ENCODE measurements around the gene OBSCN.

OBSCN gene

GRCh38 chr1:228283476-228284147 lies 75.8 kb downstream of the OBSCN start:
- no peak overlapping the region for H3K27ac ChIP-seq

GRCh38 chr1:228284148-228284495 lies 76.3 kb downstream of the OBSCN start:
- TF ChIP-seq ZFX (IDR thresholded peaks at IDR 0.05; ENCODE audit: borderline replicate concordance): no peak
- no peak for TF ChIP-seq CTCF (IDR thresholded peaks at IDR 0.05)
- no peak overlapping the region for H3K27ac ChIP-seq

More at GRCh38 chr1:228283476-228284147, 75.8 kb downstream of the OBSCN start:
- TF ChIP-seq ZFX (IDR thresholded peaks at IDR 0.05; ENCODE audit: borderline replicate concordance): no peak
- TF ChIP-seq CTCF (IDR thresholded peaks at IDR 0.05): no peak

GRCh38 chr1:228284521-228284920 lies 76.7 kb downstream of the OBSCN start:
- H3K27ac ChIP-seq: no peak overlapping the region
- TF ChIP-seq CTCF (IDR thresholded peaks at IDR 0.05): no peak
- no peak for TF ChIP-seq ZFX (IDR thresholded peaks at IDR 0.05; ENCODE audit: borderline replicate concordance)

GRCh38 chr1:228285661-228286504 lies 78.0 kb downstream of the OBSCN start:
- TF ChIP-seq CTCF (IDR thresholded peaks at IDR 0.05): no peak
- TF ChIP-seq ZFX (IDR thresholded peaks at IDR 0.05; ENCODE audit: borderline replicate concordance): no peak
- no peak overlapping the region for H3K27ac ChIP-seq

GRCh38 chr1:228286505-228287417 lies 78.9 kb downstream of the OBSCN start:
- no peak for TF ChIP-seq CTCF (IDR thresholded peaks at IDR 0.05)
- no peak for TF ChIP-seq ZFX (IDR thresholded peaks at IDR 0.05; ENCODE audit: borderline replicate concordance)

GRCh38 chr1:228287541-228288425 lies 79.9 kb downstream of the OBSCN start:
- TF ChIP-seq ZFX (IDR thresholded peaks at IDR 0.05; ENCODE audit: borderline replicate concordance) (no peak), CTCF (IDR thresholded peaks at IDR 0.05) (no peak)
- H3K27ac ChIP-seq: no peak overlapping the region

More at GRCh38 chr1:228286505-228287417, 78.9 kb downstream of the OBSCN start:
- H3K27ac ChIP-seq: no peak overlapping the region

Data from 22Rv1 (cell line).